Right hindlimb (tissue), 1 donor: ENCODE results near the gene SH2D4B.

Experiments
- DNase-seq: peaks from one replicate; pipeline ENCODE4 v3.0.0-alpha.2; 2018

The SH2D4B gene

DNA sequence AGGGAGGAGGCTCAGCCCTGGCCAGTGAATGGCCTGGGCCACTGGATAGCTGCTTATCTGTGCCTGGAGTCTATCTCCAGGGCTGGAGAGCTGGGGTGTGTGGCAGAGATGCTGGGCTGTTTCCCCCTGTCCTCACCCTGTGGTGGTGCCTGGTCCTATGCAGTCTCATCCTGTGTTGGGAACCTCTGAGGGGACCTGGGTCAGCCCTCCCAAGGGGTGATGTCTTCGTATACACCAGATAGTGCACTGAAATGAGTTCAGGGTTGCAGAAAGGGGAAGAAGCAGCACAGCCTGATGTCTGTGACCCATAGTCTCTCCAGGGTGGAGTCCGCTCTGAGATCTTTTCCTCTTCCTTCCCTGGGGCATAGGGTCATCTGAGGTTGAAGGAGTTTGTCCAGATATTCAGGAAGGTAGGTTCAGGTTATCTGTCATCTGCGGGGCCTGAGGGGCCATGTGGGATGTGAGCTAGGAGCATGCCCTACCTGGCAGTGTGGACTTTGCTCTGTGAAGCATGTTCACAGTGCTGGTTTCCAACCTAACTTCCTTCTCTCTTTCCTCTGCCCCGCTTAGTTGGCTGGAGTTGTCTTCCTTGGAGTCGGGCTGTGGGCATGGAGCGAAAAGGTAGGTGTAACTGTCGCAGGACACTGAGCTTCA, 33.4 kb upstream of the SH2D4B start:
- no peak for DNase-seq

DNA sequence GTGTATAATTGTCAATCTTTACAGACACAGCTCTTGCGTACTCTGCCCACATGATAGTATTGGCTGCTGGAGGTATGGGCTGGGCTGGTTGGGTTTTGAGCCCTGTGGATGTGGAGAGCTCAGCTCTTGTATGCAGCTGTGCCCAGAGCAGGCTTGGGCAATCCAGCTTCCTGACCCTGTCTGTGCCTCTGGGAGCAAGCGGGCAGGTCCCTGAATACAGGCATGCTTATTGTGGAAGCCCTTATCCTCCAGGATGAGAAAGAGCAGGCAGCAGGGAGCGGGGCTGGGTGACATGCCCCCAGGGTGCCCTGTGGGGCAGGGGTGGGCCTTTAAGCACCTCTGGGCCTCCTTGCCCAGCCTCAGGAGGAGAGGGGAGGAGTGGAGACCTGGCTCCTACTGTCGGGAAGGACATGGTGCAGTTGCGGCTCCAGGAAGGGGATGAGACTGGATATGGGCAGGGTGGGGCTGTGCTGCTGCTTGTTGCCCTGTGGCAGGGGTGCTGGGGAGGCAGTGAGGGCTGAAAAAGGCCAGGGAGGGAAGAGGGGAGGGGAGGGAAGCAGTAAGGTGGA, 32.7 kb upstream of the SH2D4B start:
- no peak for DNase-seq

DNA sequence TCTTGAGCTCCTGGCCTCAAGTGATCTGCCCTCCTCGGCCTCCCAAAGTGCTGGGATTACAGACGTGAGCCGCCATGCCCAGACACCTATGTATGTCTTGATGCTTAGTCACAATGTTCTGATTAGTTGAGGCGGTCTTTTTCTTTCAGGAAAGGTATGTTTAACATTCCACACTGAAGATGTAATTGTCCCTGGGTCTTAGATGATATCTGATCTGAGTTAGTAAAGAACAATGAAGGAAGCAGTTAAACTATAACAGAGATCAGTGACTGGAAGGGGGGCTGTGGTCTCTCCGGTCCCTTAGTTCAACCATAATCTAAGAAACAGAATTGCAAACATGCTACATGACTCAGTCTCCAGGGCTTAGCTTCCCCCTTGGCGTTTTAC, 31.5 kb upstream of the SH2D4B start:
- no peak for DNase-seq

DNA sequence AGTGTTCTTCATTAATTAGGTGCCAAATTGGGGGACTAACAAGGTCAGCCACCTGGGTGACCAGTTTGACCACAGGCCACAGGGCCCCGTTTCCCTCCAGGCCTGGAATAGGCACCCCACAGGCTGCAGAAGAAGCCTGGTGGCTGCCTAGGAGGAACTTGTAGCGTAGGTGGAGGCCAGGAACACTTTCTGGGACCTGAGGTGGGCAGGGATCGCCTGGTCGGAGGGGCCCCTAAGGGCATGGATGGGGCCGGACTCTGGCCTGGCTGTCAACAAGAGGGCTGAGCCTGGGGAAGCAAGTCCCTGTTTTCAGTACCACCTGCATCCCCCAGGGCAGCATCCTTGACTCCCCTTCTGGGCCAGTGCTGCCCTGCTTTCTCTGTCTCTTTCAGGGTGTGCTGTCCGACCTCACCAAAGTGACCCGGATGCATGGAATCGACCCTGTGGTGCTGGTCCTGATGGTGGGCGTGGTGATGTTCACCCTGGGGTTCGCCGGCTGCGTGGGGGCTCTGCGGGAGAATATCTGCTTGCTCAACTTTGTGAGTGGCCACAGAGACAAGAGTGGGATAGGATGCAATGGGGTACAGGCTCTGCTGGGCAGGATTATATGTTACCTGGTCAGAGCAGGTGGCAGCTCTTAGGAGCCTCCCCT, 30.7 kb upstream of the SH2D4B start:
- no peak for DNase-seq

DNA sequence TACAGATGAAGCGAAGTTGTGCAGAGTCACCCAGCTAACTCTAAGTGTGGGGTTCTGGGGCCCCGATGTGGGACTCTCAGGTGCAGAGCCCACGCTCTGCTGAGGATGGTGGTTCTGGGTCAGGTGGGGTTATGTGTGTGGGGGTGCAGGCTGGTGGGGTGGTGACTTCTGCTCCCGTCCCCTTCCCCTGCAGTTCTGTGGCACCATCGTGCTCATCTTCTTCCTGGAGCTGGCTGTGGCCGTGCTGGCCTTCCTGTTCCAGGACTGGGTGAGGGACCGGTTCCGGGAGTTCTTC, 28.6 kb upstream of the SH2D4B start:
- DNase-seq: peak; percentile 4

DNA sequence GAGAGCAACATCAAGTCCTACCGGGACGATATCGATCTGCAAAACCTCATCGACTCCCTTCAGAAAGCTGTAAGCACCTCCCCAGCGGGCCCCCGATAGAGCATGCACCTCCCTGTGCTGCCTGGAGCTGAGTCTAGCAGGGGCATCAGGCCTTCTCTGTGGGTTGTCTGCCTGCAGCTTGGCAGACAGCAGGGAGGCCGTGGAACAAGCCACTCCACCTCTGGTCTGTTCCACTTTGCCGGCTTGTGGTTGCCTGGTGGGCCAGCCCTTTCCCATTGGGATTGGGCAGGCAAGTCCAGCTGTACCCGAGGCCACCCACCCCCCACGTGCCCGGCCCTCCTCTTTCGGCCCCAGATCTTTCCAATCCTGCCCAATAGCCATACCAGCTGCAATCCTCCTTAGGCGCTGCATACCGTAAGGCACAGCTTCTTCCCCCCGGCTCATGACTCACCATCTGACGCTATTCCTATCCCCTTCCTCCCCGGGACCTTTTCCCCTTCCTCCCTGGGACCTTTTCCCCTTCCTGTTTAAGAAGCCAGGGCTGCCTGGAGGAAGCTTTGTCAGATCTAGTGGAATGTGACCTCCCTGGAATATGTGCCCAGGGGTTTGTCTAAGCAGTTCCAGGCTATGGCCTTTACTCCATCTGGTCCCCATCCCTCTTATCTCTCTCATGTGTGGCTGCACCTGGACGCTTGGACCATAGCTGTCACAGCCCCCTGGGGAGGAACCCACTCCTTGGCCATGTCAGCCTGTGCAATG, 28.1 kb upstream of the SH2D4B start:
- DNase-seq: no peak

DNA sequence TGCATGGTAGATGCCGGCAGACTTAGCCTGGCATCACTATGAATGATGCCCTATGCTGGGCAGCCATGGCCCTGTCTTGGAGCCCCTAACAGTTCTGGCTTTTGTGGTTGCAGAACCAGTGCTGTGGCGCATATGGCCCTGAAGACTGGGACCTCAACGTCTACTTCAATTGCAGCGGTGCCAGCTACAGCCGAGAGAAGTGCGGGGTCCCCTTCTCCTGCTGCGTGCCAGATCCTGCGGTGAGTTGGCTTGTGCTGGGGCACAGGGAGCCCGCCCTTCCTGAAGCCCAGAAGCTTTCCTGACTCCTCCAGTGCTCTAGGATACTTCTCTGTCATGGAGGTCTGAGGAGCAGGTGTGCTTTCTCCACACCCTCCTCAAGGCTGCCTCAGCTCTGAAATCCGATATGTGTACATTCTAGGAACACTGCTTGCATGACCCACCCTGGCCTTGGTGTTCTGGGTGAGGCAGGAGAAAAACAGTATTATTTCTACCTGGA, 25.6 kb upstream of the SH2D4B start:
- DNase-seq: no peak

DNA sequence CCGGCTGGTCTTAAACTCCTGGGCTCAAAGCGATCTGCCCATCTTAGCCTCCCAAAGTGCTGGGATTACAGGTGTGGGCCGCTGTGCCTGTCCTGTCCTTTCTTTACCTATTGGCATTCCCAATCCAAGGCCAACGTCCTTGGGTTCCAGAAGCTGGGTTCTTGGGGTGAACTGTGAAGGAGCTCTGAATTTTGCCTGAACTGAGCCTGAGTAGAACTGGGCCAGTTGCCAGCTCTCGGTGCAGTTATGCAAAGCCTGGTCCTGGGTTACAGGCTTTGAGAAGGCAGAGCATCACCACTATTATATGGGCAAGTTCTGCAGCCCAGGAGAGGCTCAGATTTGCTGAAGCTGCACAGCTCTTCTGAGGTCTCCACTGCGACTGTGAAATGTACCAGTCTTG, 24.6 kb upstream of the SH2D4B start:
- no peak for DNase-seq

DNA sequence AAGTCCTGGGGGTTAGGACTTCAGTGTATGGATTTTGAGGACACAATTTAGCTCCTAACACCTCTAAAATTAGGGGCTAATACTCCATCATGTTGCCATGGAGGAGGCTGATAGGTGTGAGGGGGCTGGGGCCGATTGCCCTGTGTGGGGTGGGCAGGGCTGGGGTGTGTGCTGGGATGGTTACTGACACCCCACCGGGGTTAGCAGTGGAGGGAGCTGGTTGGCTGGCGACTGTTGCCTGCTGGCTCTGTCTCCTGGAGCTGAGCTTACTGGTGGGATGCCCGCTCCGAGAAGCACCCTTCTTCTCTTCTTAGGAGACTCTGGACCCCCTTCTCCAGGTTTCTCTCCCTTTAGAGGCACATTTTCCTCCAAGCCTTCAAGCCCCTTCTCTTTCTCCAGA, 22.2 kb upstream of the SH2D4B start:
- no peak for DNase-seq

DNA sequence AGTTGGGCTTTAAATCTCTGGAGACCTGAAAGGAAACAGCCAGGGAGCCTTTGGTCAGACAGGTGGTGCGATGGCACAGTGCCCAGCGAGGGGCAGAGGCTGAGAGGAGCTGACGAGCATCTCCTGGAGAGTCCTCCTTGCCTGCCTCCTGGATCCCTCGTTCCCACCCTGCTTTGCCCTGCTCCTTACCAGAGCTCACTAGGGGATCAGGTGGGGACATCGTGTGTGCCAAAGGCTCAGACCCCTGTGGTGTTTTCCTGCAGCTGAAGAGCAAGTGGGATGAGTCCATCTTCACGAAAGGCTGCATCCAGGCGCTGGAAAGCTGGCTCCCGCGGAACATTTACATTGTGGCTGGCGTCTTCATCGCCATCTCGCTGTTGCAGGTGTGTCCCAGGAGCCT, 21.8 kb upstream of the SH2D4B start:
- no peak for DNase-seq

DNA sequence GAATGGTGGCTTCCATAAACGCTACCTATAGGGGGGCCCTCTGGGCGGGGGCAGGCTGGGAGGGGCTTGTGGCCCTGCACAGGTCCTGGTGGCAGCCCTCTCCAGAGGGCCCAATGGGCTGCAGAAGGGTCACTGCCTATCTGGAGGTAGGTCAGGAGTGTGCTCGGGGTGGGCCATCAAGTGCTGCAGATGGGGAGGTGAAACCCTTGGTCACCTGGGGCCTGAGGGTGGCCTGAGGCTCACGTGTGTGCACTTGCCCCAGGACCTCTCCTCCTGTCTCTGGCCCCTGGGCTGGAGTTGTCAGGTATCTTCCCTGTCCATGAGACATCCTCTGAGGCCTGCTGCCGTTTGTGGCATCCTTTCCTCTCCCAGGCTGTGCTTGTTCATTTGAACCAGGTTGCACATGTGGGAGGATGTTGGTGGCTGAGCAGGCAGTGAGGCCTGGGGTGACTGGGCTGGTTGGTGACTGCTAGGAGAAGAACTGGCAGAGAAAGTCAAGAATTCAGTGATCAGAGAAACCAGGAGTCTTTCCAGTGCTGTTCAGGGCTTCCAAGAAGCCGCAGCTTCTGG, 21.1 kb upstream of the SH2D4B start:
- no peak for DNase-seq

DNA sequence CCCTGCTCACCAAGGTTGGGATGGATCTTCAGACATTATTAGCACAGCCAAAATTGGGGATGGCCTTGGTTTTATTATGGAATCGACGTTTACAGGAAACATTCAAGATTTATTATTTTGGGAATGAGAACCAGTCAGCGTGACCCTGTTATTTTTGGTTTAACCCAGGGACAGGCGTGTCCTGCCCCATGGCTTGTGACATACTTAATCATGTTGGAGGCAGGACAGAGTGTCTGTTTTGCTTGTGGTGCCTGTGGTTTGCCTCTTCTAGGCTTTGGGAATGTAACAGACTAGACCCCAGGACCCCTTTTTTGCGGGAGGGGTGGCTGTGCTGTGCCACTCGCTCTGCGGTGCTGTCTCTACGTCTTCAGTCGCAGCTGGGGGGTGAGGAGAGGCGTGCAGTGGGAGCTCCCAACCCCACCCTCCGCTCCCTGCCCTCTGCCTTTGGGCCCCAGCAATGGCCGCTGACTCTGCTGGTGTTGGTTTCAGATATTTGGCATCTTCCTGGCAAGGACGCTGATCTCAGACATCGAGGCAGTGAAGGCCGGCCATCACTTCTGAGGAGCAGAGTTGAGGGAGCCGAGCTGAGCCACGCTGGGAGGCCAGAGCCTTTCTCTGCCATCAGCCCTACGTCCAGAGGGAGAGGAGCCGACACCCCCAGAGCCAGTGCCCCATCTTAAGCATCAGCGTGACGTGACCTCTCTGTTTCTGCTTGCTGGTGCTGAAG, 20.1 kb upstream of the SH2D4B start:
- no peak for DNase-seq

DNA sequence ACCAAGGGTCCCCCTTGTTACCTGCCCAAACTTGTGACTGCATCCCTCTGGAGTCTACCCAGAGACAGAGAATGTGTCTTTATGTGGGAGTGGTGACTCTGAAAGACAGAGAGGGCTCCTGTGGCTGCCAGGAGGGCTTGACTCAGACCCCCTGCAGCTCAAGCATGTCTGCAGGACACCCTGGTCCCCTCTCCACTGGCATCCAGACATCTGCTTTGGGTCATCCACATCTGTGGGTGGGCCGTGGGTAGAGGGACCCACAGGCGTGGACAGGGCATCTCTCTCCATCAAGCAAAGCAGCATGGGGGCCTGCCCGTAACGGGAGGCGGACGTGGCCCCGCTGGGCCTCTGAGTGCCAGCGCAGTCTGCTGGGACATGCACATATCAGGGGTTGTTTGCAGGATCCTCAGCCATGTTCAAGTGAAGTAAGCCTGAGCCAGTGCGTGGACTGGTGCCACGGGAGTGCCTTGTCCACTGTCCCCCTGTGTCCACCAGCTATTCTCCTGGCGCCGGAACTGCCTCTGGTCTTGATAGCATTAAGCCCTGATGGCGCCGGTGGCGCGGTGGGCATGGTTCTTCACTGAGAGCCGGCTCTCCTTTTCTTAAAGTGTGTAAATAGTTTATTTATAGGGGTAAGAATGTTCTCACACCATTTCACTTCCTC, 19.4 kb upstream of the SH2D4B start:
- DNase-seq: no peak

DNA sequence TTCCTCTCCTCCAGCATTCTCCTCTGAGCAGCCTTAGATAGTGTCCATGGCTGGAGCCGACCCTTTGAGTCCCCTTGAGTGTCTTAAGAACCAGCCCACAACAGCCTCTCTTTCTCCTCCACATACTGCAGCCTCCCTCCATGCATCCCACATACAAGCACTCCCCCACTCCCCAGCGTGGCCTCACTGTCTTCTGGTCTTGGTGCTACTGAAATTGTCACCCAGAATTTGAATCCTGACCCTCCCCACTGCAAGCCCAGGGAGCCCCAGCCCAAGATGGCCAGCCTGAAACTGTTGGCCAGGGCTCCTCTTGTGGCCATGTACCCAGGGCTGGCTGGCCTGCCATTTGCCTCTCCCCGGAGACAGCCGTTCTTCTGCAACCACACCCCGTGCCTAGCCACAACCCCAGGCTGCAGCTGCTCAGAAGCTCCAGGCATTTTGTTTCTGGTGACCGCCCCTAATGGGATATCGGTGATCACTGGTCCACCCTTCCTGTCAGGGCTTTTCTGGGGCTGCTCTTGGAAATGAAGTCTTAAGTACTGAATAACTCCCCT, 18.8 kb upstream of the SH2D4B start:
- no peak for DNase-seq

DNA sequence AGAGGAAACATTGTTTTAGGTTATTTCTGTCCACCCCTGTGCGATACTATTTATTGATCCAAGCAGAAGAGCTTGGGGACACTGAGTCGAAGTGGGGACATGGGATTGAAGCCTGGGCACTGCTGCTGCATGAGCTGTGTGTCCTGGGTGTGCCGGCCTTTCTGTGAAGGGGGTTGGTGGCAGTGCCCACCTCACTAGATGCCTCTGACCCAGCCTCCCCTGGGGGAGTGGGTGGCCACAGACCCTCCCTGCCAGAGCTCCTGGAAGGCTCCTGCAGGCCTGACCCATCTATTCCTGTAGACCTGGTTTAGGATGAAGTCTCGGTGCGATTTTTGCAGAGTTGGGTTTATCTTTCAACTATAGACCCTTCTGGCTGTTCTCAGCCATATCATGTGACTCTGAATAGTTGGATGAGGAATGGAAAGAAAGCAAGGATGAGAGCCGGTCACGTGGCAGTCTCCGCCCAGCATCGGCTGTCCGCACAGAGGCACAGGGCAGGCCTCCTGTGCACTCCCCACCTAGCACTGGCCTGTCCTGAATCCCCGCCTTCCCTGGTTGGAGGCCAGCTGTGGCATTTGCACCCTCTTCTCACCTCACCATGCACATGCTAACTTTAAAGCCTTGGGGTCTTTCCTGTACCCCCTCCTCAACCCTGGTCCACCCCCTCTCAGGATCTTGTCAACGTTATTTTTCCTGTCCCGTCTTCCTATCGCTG, 17.6 kb upstream of the SH2D4B start:
- DNase-seq: no peak

DNA sequence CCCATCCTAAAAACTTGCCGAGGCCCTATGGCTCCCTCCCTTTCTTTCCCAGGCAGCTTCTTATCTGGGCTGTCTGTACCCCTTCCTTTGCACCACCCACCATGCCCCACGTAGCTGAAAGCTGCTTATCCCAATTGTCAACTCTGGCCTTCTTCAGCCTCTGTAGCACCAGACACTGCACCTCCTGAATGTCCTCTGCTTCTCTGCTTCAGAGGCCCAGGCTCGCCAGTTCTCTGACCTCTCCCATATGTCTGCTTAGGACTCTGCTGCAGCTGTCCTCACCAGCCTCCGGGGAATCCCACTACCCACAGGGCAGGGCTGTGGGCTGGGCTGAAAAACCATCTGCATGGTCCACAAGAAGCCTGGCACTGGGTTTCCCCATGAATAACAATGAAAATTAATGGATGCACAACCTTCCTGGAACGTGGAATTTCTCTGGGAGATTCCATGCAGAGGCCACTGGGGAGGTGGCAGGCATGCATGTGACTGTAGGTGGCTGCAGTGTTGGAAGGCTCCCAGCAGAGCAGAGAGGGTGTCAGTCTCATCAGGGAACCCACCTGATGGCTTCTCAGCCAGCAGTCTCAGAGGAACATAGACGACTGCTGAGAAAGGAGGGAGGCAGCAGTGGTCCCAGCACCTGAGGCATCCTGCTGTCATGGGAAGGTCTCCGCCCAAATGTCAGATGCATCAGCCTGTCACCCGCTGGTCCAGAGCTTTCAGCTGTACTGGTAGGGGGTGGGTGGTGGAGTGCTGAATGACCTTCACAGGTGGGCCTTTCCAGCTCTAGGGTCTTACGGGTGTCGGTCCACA, 16.8 kb upstream of the SH2D4B start:
- peak; percentile 22 for DNase-seq

DNA sequence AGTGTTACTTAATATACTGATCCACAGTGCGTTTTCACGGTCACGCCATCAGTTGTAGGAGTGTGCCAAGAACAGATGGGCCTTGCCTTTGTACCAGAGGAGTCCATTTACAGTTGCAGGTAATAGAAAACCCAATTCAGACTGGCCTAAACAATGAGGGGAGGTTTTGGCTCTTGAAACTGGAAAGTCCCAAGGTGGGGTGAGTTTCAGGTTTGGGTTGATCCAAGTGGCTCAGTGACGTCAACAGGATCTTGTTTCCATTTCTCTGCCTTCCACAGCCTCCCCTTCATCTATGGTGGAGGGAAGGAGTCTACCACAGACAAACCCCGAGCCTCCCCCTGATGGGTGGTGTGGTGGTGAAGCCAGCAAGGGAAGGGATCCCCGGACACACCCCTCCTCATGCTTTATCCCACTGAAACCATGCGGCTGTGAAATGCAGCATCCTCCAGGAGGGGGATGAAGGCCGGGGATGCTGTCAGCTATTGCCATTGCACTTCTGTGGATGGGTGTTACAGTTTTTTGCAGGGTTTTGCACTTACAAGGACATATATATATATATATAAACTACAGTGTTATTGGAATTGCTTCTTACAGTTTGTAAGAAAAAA, 14.8 kb upstream of the SH2D4B start:
- DNase-seq: peak; percentile 24

DNA sequence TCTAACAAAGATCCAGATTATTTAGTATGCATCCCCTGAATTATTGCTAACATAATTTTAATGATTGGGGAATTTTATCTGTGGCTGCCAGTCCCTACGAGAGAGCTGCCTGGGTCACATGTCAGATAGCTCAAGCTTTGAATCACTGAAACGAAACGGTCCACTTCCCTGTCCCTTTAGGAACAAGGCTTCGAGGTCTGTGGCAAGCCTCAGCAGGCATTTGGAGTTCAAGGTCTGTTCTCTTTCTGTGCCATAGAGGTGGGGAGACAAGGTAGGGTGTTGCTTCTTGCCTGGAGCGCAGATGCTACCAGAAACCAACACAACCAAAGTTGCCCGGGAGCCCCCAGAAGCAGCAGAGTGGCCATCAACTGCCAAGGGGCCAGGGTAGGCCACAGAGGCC, 13.9 kb upstream of the SH2D4B start:
- no peak for DNase-seq

DNA sequence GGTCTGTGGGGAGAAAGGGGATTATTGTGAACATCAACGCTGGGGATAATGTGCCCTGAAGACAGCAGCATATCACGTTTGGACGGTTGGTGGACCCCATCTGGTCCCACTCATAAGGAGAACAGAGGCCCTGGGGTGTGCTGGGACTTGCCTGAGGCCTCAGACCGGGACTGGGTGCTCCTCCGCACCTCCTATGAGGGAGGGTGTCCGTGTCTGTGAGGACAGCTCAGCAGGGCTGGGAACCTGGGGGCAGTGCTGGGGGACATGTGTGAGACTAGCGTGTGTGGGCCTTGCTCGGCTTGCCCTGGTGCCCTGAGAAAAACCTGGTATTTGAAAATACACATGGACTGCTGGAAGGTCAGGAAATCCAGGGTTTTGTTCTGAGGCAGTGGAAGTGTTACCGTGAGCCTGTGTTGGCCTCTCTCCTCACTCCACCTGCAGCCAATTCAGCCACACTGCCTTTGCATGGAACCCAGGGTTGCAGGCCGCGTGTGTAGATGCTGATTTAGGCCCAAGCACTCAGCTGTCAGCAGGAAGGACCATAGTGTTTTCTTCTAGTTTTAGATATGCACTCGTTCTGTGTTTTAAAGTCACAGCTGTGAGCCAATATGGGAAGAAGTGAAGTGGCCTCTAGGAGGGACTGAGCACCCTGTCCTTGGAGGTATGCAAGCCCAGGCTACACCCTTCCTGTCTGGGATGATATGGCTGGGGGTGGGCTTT, 13.4 kb upstream of the SH2D4B start:
- no peak for DNase-seq
